Endothelial cell of umbilical vein (primary cell): ENCODE data around the gene GPRIN1.

ENCODE experiments used
- EZH2 ChIP-seq: IDR thresholded peaks from 2 replicates; pipeline ENCODE4 v1.6.1; 2012; ENCODE audit warnings: borderline replicate concordance, low read depth, mild to moderate bottlenecking, moderate library complexity, low read length, inconsistent platforms; ENCODE audit not compliant: severe bottlenecking
- JUN ChIP-seq: IDR thresholded peaks from 2 replicates; pipeline ENCODE4 v1.6.1; 2011; ENCODE audit warnings: borderline replicate concordance, low read depth; ENCODE audit not compliant: insufficient read length, insufficient read depth
- MYC ChIP-seq: IDR thresholded peaks from one replicate; pipeline ENCODE4 v1.6.1; 2011; ENCODE audit warnings: mild to moderate bottlenecking, low read depth, low read length
- POLR2A ChIP-seq: IDR thresholded peaks from 2 replicates; pipeline ENCODE4 v1.6.1; 2012; ENCODE audit warnings: low read depth, mild to moderate bottlenecking, control low read depth, low read length
- POLR2AphosphoS5 ChIP-seq: IDR thresholded peaks from 2 replicates; pipeline ENCODE4 v1.6.1; 2012; ENCODE audit warnings: low read depth, mild to moderate bottlenecking, control low read depth, low read length, moderate library complexity; ENCODE audit not compliant: insufficient read depth
- TF ChIP-seq, protein P1 (sequence below): IDR thresholded peaks from 2 replicates; pipeline ENCODE4 v1.6.1; 2011; ENCODE audit not compliant: insufficient read depth, insufficient read length
- TF ChIP-seq, protein P2 (sequence below), 2 donors: IDR thresholded peaks; 1 replicate in 1 of 2; 2 replicates in 1 of 2; pipeline ENCODE4 v1.5.1; 2011; ENCODE audit warnings: low read length in 2 of 2, mild to moderate bottlenecking in 2 of 2, moderate library complexity in 2 of 2, control low read depth in 1 of 2, inconsistent platforms in 1 of 2, low read depth in 1 of 2; ENCODE audit not compliant: insufficient read depth in 1 of 2; ENCODE audit errors: extremely low read depth in 1 of 2

GRCh38 chr5:176619569-176620332, 9.8 kb upstream of the GPRIN1 start:
- TF ChIP-seq, protein P1, sequence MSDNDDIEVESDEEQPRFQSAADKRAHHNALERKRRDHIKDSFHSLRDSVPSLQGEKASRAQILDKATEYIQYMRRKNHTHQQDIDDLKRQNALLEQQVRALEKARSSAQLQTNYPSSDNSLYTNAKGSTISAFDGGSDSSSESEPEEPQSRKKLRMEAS: no peak
- TF ChIP-seq POLR2A (no peak), POLR2AphosphoS5 (no peak), JUN (no peak), MYC (no peak), EZH2 (peak; percentile 94)
- TF ChIP-seq, protein P2, sequence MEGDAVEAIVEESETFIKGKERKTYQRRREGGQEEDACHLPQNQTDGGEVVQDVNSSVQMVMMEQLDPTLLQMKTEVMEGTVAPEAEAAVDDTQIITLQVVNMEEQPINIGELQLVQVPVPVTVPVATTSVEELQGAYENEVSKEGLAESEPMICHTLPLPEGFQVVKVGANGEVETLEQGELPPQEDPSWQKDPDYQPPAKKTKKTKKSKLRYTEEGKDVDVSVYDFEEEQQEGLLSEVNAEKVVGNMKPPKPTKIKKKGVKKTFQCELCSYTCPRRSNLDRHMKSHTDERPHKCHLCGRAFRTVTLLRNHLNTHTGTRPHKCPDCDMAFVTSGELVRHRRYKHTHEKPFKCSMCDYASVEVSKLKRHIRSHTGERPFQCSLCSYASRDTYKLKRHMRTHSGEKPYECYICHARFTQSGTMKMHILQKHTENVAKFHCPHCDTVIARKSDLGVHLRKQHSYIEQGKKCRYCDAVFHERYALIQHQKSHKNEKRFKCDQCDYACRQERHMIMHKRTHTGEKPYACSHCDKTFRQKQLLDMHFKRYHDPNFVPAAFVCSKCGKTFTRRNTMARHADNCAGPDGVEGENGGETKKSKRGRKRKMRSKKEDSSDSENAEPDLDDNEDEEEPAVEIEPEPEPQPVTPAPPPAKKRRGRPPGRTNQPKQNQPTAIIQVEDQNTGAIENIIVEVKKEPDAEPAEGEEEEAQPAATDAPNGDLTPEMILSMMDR (IDR thresholded peaks at IDR 0.05; ENCODE audit: extremely low read depth in 1 of 2, insufficient read depth in 1 of 2, low read depth in 1 of 2, low read length in 2 of 2): peak in 1 of 2 donors; percentile 3
